HG02870 (cell line): ENCODE data around the gene MRPS6.

Source experiments
- ATAC-seq: cut with Tn5 transposase; IDR thresholded peaks from one replicate; pipeline ENCODE4 v1.9.1; 2021; ENCODE audit warnings: mild to moderate bottlenecking, moderate library complexity; ENCODE audit not compliant: unreplicated experiment

MRPS6 gene

GRCh38 chr21:34177919-34178567 is 104.7 kb downstream of the MRPS6 start:
- no peak for ATAC-seq

GRCh38 chr21:34179204-34179935 is 106.0 kb downstream of the MRPS6 start:
- no peak for ATAC-seq

- ATAC-seq: no peak
Measured at GRCh38 chr21:34180407-34180806, 107.0 kb downstream of the MRPS6 start.

- ATAC-seq: no peak
Measured at GRCh38 chr21:34180826-34181359, 107.5 kb downstream of the MRPS6 start.

GRCh38 chr21:34181431-34182039 is 108.2 kb downstream of the MRPS6 start:
- no peak for ATAC-seq

- no peak for ATAC-seq
Measured at GRCh38 chr21:34182436-34182835, 109.1 kb downstream of the MRPS6 start.

GRCh38 chr21:34183331-34183928 is 110.1 kb downstream of the MRPS6 start:
- ATAC-seq: no peak

- no peak for ATAC-seq
Measured at GRCh38 chr21:34184232-34184631, 110.9 kb downstream of the MRPS6 start.

GRCh38 chr21:34185026-34185750 is 111.8 kb downstream of the MRPS6 start:
- no peak for ATAC-seq

- ATAC-seq: no peak
Measured at GRCh38 chr21:34186109-34186719, 112.8 kb downstream of the MRPS6 start.

- ATAC-seq: no peak
Measured at GRCh38 chr21:34187935-34188334, 114.6 kb downstream of the MRPS6 start.

- no peak for ATAC-seq
Measured at GRCh38 chr21:34189506-34189905, 116.1 kb downstream of the MRPS6 start.

GRCh38 chr21:34190576-34191321 is 117.4 kb downstream of the MRPS6 start:
- ATAC-seq: no peak

- no peak for ATAC-seq
Measured at GRCh38 chr21:34191876-34192275, 118.5 kb downstream of the MRPS6 start.
